ENCODE data around the gene PLA2G1B. TPM values are rescaled to one million over a fixed set of nuclear protein-coding genes. Genes with fewer than 3 reads are reported as not detected.
A peak's percentile ranks its signal among the peaks of the same experiment; 100 is the strongest.

The PLA2G1B gene
- total RNA-seq, 1 donor from 2014 or later, result not detected

- DNase-seq (ENCODE audit: extremely low spot score, unreplicated experiment), result no peak
- TF ChIP-seq, protein P1, sequence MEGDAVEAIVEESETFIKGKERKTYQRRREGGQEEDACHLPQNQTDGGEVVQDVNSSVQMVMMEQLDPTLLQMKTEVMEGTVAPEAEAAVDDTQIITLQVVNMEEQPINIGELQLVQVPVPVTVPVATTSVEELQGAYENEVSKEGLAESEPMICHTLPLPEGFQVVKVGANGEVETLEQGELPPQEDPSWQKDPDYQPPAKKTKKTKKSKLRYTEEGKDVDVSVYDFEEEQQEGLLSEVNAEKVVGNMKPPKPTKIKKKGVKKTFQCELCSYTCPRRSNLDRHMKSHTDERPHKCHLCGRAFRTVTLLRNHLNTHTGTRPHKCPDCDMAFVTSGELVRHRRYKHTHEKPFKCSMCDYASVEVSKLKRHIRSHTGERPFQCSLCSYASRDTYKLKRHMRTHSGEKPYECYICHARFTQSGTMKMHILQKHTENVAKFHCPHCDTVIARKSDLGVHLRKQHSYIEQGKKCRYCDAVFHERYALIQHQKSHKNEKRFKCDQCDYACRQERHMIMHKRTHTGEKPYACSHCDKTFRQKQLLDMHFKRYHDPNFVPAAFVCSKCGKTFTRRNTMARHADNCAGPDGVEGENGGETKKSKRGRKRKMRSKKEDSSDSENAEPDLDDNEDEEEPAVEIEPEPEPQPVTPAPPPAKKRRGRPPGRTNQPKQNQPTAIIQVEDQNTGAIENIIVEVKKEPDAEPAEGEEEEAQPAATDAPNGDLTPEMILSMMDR (conservative IDR thresholded peaks at IDR 0.05), result no peak
- H3K9me3 Mint-ChIP-seq, result no peaks in the 10 kb centered on the region
- H3K4me3 Mint-ChIP-seq, result no peak overlapping the region
- H3K27me3 Mint-ChIP-seq, result no peaks in the 10 kb centered on the region
- H3K4me1 Mint-ChIP-seq (ENCODE audit: unreplicated experiment), result peaks cover 28% of the 10 kb centered on the region
- H3K36me3 Mint-ChIP-seq, result peaks cover 22% of the 10 kb centered on the region
- no peak overlapping the region for H3K27ac Mint-ChIP-seq
These were observed 29.5 kb upstream of the PLA2G1B start for GRCh38 chr12:120357104-120357503.

DNA sequence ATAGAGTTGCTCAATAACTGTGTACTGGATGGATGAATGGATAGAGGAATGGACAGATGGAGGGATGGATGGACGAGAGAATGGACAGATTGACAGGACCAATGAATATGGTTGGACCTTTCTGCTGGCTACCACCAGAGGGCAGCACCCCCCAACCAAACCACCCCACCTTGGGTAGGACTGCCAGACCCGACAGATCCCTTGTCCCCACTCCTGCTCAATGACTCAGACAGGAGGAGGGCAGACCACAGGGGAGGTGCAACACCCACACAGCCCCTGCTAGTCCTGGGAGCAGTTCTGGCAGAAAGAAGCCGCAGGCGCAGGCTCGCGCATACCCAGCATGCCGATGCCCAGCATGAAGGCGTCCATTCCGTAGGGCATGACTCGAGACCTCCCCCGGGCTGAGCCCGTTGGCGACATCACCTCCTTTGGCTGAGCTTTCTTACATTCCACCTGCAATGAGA is 29.0 kb upstream of the PLA2G1B start:
- H3K9me3 Mint-ChIP-seq, result no peaks in the 10 kb centered on the region
- peak; percentile 83 for DNase-seq (ENCODE audit: extremely low spot score, unreplicated experiment)
- H3K4me1 Mint-ChIP-seq (ENCODE audit: unreplicated experiment), result peaks cover 27% of the 10 kb centered on the region
- no peak overlapping the region for H3K4me3 Mint-ChIP-seq
- TF ChIP-seq, protein P1 (conservative IDR thresholded peaks at IDR 0.05), result peak; percentile 95
- H3K27ac Mint-ChIP-seq, result peak overlapping the region; percentile 8
- no peaks in the 10 kb centered on the region for H3K27me3 Mint-ChIP-seq
- H3K36me3 Mint-ChIP-seq, result peaks cover 22% of the 10 kb centered on the region

GRCh38 chr12:120353556-120354317 is 26.2 kb upstream of the PLA2G1B start:
- H3K4me3 Mint-ChIP-seq, result no peak overlapping the region
- TF ChIP-seq, protein P1 (conservative IDR thresholded peaks at IDR 0.05), result no peak
- H3K4me1 Mint-ChIP-seq (ENCODE audit: unreplicated experiment), result peaks cover 9% of the 10 kb centered on the region
- no peaks in the 10 kb centered on the region for H3K9me3 Mint-ChIP-seq
- no peak overlapping the region for H3K27ac Mint-ChIP-seq
- H3K36me3 Mint-ChIP-seq, result peaks cover 19% of the 10 kb centered on the region
- H3K27me3 Mint-ChIP-seq, result no peaks in the 10 kb centered on the region
- no peak for DNase-seq (ENCODE audit: extremely low spot score, unreplicated experiment)

- no peak overlapping the region for H3K27ac Mint-ChIP-seq
- peaks cover 18% of the 10 kb centered on the region for H3K36me3 Mint-ChIP-seq
- DNase-seq (ENCODE audit: extremely low spot score, unreplicated experiment), result no peak
- H3K9me3 Mint-ChIP-seq, result no peaks in the 10 kb centered on the region
- H3K27me3 Mint-ChIP-seq, result no peaks in the 10 kb centered on the region
- H3K4me3 Mint-ChIP-seq, result no peak overlapping the region
- H3K4me1 Mint-ChIP-seq (ENCODE audit: unreplicated experiment), result peaks cover 6% of the 10 kb centered on the region
- TF ChIP-seq, protein P1 (conservative IDR thresholded peaks at IDR 0.05), result no peak
These were observed 25.6 kb upstream of the PLA2G1B start for GRCh38 chr12:120353136-120353535.

- TF ChIP-seq, protein P1 (conservative IDR thresholded peaks at IDR 0.05), result no peak
- no peaks in the 10 kb centered on the region for H3K27me3 Mint-ChIP-seq
- peaks cover 12% of the 10 kb centered on the region for H3K36me3 Mint-ChIP-seq
- no peak overlapping the region for H3K4me3 Mint-ChIP-seq
- no peak overlapping the region for H3K27ac Mint-ChIP-seq
- DNase-seq (ENCODE audit: extremely low spot score, unreplicated experiment), result no peak
- H3K4me1 Mint-ChIP-seq (ENCODE audit: unreplicated experiment), result no peaks in the 10 kb centered on the region
- no peaks in the 10 kb centered on the region for H3K9me3 Mint-ChIP-seq
These were observed 24.5 kb upstream of the PLA2G1B start for GRCh38 chr12:120352117-120352516.

All from type B pancreatic cell (in vitro differentiated cells).